WTC11 (cell line): ENCODE results near the gene ITPRID2. TPM values are rescaled to one million over a fixed set of nuclear protein-coding genes. Genes with fewer than 3 reads are reported as not detected.

Experiments used
- ATAC-seq: fragments of 200-7000 bp; cut with Tn5 transposase; 2 replicates; pipeline ENCODE4 v1.10.0; 2021; ENCODE audit warnings: mild to moderate bottlenecking, moderate library complexity
- CTCF ChIA-PET: fragments of 300-600 bp; sonication (Branson Sonifier 250); formaldehyde crosslinking; loops from one replicate; lab custom pipeline; 2021; ENCODE audit warnings: antibody characterized with exemption; lab: Charles Lee
- POLR2A ChIA-PET: fragments of 350-600 bp; sonication (Branson Sonifier 250); formaldehyde crosslinking; loops from one replicate; lab custom pipeline; 2021; ENCODE audit warnings: antibody characterized with exemption; lab: Charles Lee
- DNase-seq: peaks from one replicate; pipeline ENCODE4 v3.0.0; 2021; ENCODE audit warnings: low spot score
- H3K27ac Mint-ChIP-seq: 2 replicates; pipeline ENCODE4 v1.8.0; 2021; ENCODE audit warnings: mixed read lengths
- H3K27me3 Mint-ChIP-seq: 2 replicates; pipeline ENCODE4 v1.8.0; 2021; ENCODE audit warnings: low read depth, mild to moderate bottlenecking, moderate library complexity, mixed read lengths
- H3K36me3 Mint-ChIP-seq: 2 replicates; pipeline ENCODE4 v1.8.0; 2021; ENCODE audit warnings: mixed read lengths
- H3K4me1 Mint-ChIP-seq: 2 replicates; pipeline ENCODE4 v1.8.0; 2022; ENCODE audit warnings: mixed read lengths
- H3K4me3 Mint-ChIP-seq: 2 replicates; pipeline ENCODE4 v1.8.0; 2021; ENCODE audit warnings: mild to moderate bottlenecking, moderate library complexity, mixed read lengths
- H3K9me3 Mint-ChIP-seq: 2 replicates; pipeline ENCODE4 v1.8.0; 2021; ENCODE audit warnings: mixed read lengths
- CREB1 ChIP-seq: sonication (generic); formaldehyde crosslinking; IDR thresholded peaks from 2 replicates; pipeline ENCODE4 v1.8.0; 2023; ENCODE audit warnings: mild to moderate bottlenecking, missing genetic modification reagents
- FOXP4 ChIP-seq: sonication (generic); formaldehyde crosslinking; IDR thresholded peaks from 2 replicates; pipeline ENCODE4 v1.8.0; 2022; ENCODE audit warnings: mild to moderate bottlenecking, missing genetic modification reagents
- GRHL2 ChIP-seq: fragments of 250-450 bp; sonication (Bioruptor Pico); IDR thresholded peaks from 2 replicates; pipeline ENCODE4 v1.8.0; 2022; ENCODE audit warnings: mild to moderate bottlenecking, moderate library complexity; ENCODE audit not compliant: insufficient replicate concordance, severe bottlenecking
- NFYB ChIP-seq: sonication (generic); formaldehyde crosslinking; conservative IDR thresholded peaks from 2 replicates; pipeline ENCODE4 v1.8.0; 2022; ENCODE audit warnings: low read depth, missing genetic modification reagents
- PREB ChIP-seq: sonication (generic); formaldehyde crosslinking; IDR thresholded peaks from 2 replicates; pipeline ENCODE4 v1.8.1; 2022; ENCODE audit warnings: mild to moderate bottlenecking, missing genetic modification reagents, moderate library complexity, borderline replicate concordance
- SMAD3 ChIP-seq: sonication (generic); formaldehyde crosslinking; IDR thresholded peaks from 2 replicates; pipeline ENCODE4 v1.8.0; 2022; ENCODE audit warnings: missing genetic modification reagents, mild to moderate bottlenecking, borderline replicate concordance
- SMAD4 ChIP-seq: sonication (generic); formaldehyde crosslinking; IDR thresholded peaks from 2 replicates; pipeline ENCODE4 v1.8.0; 2022; ENCODE audit warnings: mild to moderate bottlenecking, missing genetic modification reagents
- STAT6 ChIP-seq: sonication (generic); formaldehyde crosslinking; conservative IDR thresholded peaks from 2 replicates; pipeline ENCODE4 v1.8.1; 2023; ENCODE audit warnings: mild to moderate bottlenecking, low read depth, missing genetic modification reagents, moderate library complexity
- TP53 ChIP-seq: sonication (generic); formaldehyde crosslinking; IDR thresholded peaks from 2 replicates; pipeline ENCODE4 v1.8.1; 2023; ENCODE audit warnings: mild to moderate bottlenecking, missing genetic modification reagents
- ZBTB21 ChIP-seq: sonication (generic); formaldehyde crosslinking; IDR thresholded peaks from 2 replicates; pipeline ENCODE4 v1.8.1; 2023; ENCODE audit warnings: mild to moderate bottlenecking, missing genetic modification reagents, borderline replicate concordance
- ZBTB43 ChIP-seq: sonication (generic); formaldehyde crosslinking; IDR thresholded peaks from 2 replicates; pipeline ENCODE4 v1.8.1; 2023; ENCODE audit warnings: mild to moderate bottlenecking, missing genetic modification reagents
- ZNF317 ChIP-seq: sonication (generic); formaldehyde crosslinking; IDR thresholded peaks from 2 replicates; pipeline ENCODE4 v1.8.1; 2023; ENCODE audit warnings: low read depth, mild to moderate bottlenecking, moderate library complexity, missing genetic modification reagents, borderline replicate concordance
- ZNF532 ChIP-seq: fragments of 250-450 bp; sonication (Bioruptor Pico); IDR thresholded peaks from 2 replicates; pipeline ENCODE4 v1.9.0; 2021; ENCODE audit warnings: mild to moderate bottlenecking, borderline replicate concordance
- ZNF671 ChIP-seq: fragments of 250-450 bp; sonication (Bioruptor Pico); IDR thresholded peaks from 2 replicates; pipeline ENCODE4 v1.8.0; 2021; ENCODE audit warnings: mild to moderate bottlenecking
- total RNA-seq: library from RNA; stranded (reverse); gene quantifications from 3 replicates; pipeline ENCODE4 v1.2.3, GENCODE V29; 2021

The ITPRID2 gene
- total RNA-seq, 1 experiment from 2014 or later: 19.4 TPM

GRCh38 chr2:181902625-181903024 lies 11.1 kb downstream of the ITPRID2 start:
- H3K36me3 Mint-ChIP-seq: peaks cover 29% of the 10 kb centered on the region

More at GRCh38 chr2:181902625-181903024, 11.1 kb downstream of the ITPRID2 start:
- TF ChIP-seq ZNF671 (CRISPR knock-in tag) (no peak), CREB1 (CRISPR knock-in tag) (no peak), SMAD4 (CRISPR knock-in tag) (no peak), FOXP4 (CRISPR knock-in tag) (no peak), TP53 (CRISPR knock-in tag) (no peak), ZNF532 (CRISPR knock-in tag) (no peak), GRHL2 (no peak), STAT6 (CRISPR knock-in tag) (no peak), PREB (no peak), SMAD3 (no peak), NFYB (CRISPR knock-in tag) (no peak), ZBTB43 (no peak), ZBTB21 (no peak), ZNF317 (CRISPR knock-in tag) (no peak)
- CTCF ChIA-PET: interaction anchor here (2.2 kb wide), 1 partner anchor 160 kb away, joined by 13 read pairs; no protein-coding TSS in a partner anchor
- Mint-ChIP-seq H3K9me3 (no peaks in the 10 kb centered on the region), H3K4me3 (no peak overlapping the region), H3K4me1 (no peaks in the 10 kb centered on the region), H3K27me3 (no peaks in the 10 kb centered on the region), H3K27ac (no peak overlapping the region)
- POLR2A ChIA-PET: no interaction called here
- no peak for ATAC-seq
- no peak for DNase-seq
